ENCODE measurements around the gene ENTPD2. TPM values are rescaled to one million over a fixed set of nuclear protein-coding genes. Genes with fewer than 3 reads are reported as not detected.
A peak's percentile ranks its signal among the peaks of the same experiment; 100 is the strongest.

The ENTPD2 gene
- total and polyA plus RNA-seq, 12 donors, result 0.32 to 3.3 (median 1.6) TPM

DNA sequence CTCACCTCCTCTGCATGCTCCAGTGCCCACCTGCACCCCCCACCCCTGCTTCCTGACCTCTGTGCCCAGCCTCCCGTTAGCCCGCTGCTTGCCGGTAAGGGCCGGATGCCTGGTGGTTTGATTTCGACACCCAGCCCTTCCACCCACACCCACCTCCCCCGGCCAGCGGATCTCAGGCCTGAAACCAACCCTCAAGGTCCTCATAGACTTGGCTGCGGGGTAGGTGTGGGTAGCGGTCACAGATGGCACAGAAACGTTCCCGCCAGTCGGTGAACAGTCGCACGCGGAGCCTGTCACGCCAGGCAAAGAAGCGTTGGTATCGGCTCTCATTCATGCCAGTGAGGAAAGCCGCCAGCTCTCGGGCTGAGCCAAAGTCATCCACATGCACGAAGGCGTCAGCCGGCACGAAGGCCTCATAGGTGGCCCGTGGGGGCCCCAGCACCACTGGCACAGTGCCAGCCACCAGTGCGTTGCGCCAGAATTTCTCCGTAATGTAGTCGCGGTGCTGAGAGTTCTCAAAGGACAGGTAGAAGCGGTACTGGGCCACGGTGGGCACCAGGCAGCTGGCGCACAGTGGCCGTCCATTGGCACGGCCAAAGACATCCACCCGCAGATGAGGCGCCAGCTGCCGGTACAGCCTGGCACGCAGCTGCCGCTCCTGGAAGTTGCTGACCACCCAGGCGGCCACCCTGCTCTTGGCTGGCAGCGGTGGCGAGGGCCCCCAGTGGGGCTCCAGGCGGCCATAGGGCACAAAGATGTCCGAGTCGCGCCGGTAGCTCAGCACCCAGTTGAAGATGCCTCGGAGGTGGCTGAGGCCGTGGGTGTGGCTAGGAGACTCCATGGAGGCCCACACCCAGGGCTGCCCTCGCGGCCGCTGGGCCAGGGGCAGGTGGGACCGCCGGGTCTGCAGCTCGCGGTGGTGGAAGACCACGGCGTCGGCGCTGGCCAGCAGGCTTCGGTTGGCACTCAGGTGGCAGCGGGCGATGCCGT, 23.0 kb downstream of the ENTPD2 start:
- H3K27me3 ChIP-seq, result no peaks in the 10 kb centered on the region
- H3K4me1 ChIP-seq, result peaks cover 18 to 69% (median 41%) of the 10 kb centered on the region in 9 donors
- TF ChIP-seq, protein P1, sequence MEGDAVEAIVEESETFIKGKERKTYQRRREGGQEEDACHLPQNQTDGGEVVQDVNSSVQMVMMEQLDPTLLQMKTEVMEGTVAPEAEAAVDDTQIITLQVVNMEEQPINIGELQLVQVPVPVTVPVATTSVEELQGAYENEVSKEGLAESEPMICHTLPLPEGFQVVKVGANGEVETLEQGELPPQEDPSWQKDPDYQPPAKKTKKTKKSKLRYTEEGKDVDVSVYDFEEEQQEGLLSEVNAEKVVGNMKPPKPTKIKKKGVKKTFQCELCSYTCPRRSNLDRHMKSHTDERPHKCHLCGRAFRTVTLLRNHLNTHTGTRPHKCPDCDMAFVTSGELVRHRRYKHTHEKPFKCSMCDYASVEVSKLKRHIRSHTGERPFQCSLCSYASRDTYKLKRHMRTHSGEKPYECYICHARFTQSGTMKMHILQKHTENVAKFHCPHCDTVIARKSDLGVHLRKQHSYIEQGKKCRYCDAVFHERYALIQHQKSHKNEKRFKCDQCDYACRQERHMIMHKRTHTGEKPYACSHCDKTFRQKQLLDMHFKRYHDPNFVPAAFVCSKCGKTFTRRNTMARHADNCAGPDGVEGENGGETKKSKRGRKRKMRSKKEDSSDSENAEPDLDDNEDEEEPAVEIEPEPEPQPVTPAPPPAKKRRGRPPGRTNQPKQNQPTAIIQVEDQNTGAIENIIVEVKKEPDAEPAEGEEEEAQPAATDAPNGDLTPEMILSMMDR (IDR thresholded peaks at IDR 0.05), result no peak
- H3K9me3 ChIP-seq, result no peaks in the 10 kb centered on the region
- intact Hi-C loops (cut with DNase I), result loop anchor here in 2 of 10 donors (5.0 kb wide), 2 partner anchors 84 to 244 kb away; partner anchors contain the start of gene C8G (in 2 of the 2)
- peak in 1 of 2 donors; percentile 48 for DNase-seq
- peak overlapping the region in 1 of 10 donors; percentile 68 for H3K4me3 ChIP-seq
- no peaks in the 10 kb centered on the region for H3K36me3 ChIP-seq
- peak overlapping the region in 2 of 10 donors; percentile 22 to 83 for H3K27ac ChIP-seq
- no peak for ATAC-seq
- WGBS, 2 donors, result 89 to 94% methylated on average over 65 of the region's 65 CpGs

DNA sequence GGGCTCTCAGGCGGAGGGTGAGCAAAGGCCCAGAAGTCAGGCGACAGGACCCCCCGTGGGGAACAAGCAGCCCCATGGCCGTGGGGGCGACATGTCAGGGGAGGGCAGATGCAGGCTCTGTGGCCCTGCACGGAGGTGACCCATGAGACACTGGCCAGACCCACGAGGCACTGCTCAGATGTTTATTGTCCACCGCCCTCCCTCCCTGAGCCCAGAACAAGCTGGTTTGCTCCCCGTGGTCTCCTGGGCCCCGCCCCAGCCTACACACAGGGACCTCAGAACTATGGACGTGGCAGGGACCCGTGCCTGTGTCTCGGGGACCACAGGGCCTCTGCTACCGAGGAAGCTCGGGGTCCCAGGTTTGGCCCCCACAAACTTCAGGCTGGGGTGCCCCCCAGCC, 23.9 kb downstream of the ENTPD2 start:
- Histone ChIP-seq H3K27ac (peak overlapping the region in 2 of 10 donors; percentile 41 to 83), H3K27me3 (no peaks in the 10 kb centered on the region), H3K4me1 (peaks cover 14 to 62% (median 36%) of the 10 kb centered on the region in 9 donors), H3K9me3 (no peaks in the 10 kb centered on the region), H3K36me3 (no peaks in the 10 kb centered on the region), H3K4me3 (peak overlapping the region in 1 of 10 donors; percentile 68)
- ATAC-seq (no peak), DNase-seq (no peak)
- WGBS, 2 donors, result 83 to 87% methylated on average over 15 of the region's 15 CpGs
- intact Hi-C loops (cut with DNase I), result loop anchor here in 2 of 10 donors (5.0 kb wide), 2 partner anchors 83 to 243 kb away; partner anchors contain the start of gene C8G (in 2 of the 2)
- TF ChIP-seq, protein P1 (IDR thresholded peaks at IDR 0.05), result no peak

DNA sequence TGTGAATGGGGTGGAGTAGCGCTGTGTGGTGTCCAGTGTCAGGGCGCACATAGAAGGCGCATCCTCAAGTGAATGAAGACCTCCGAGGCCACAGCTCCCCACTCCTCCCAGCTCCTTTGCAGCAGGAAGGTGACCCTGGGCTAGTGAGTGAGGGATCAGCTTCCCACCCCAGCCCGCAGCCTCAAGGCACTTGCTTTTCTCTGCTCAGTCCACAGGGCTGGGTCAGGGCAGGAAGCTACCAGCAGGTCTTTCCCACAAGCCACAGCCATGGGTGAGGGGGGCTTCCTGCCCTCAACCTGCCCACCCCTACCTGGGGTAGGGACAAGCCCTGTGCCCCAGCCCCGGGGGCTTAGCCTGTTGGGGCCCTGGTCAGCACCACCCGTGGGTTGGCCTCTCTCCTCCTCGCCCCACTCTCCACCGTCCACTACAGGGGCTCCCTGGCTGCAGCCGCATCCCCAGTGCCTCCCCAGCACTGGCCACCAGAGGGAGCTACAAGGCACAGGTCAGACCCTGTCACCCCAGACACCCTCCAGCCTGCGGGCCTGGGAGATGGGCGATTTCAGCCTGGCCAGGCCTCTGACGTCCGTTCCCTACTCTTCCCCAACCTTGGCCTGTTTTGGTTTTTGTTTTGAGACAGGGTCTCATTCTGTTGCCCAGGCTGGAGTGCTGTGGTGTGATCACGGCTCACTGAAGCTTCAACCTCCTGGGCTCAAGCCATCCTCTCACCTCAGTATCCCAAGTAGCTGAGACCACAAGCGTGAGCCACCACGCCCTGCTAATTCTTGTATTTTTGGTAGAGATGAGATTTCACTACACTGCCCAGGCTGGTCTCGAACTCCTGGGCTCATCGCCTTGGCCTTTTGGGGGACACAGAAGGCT, 24.6 kb downstream of the ENTPD2 start:
- TF ChIP-seq, protein P1 (IDR thresholded peaks at IDR 0.05), result peak; percentile 82 to 96 (median 89)
- Histone ChIP-seq H3K36me3 (no peaks in the 10 kb centered on the region), H3K4me3 (peak overlapping the region in 9 of 10 donors; percentile 1 to 88 (median 68)), H3K27ac (peak overlapping the region in 3 of 10 donors; percentile 15 to 83 (median 53)), H3K27me3 (no peaks in the 10 kb centered on the region), H3K4me1 (peaks cover 12 to 55% (median 30%) of the 10 kb centered on the region in 9 donors), H3K9me3 (no peaks in the 10 kb centered on the region)
- WGBS, 2 donors, result 32 to 33% methylated on average over 19 of the region's 19 CpGs
- ATAC-seq (peak; percentile 59 to 83 (median 70)), DNase-seq (peak; percentile 78 to 88)
- intact Hi-C loops (cut with DNase I), result loop anchor here in 3 of 10 donors (2.0 to 10.0 kb wide), 4 partner anchors 78 to 237 kb away; partner anchors contain the start of genes AJM1 (in 1 of the 3), PHPT1 (in 1 of the 3) and TMEM141 (in 1 of the 3)
